Measurements from ENCODE around the gene RAPH1.

RAPH1 gene

DNA sequence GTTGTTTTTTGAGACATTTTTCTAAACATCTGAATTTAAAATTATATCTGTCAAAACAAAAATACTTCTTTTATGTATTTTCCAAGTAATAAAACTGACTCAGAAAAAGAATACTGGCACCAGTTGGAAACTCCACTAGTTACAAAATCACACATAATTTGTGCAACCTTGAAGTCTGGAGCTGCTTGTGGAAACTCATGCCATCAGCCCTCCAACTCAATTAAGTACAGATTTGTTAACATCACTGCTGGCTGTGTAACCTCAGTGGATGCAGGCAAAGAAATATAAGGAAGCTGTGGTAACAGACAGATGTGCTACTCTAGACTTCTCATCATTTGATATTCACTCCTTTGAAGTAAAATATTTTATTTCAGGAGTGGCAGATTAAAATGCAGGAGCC lies 30.0 kb upstream of the RAPH1 start:
- TF ChIP-seq, protein P1, sequence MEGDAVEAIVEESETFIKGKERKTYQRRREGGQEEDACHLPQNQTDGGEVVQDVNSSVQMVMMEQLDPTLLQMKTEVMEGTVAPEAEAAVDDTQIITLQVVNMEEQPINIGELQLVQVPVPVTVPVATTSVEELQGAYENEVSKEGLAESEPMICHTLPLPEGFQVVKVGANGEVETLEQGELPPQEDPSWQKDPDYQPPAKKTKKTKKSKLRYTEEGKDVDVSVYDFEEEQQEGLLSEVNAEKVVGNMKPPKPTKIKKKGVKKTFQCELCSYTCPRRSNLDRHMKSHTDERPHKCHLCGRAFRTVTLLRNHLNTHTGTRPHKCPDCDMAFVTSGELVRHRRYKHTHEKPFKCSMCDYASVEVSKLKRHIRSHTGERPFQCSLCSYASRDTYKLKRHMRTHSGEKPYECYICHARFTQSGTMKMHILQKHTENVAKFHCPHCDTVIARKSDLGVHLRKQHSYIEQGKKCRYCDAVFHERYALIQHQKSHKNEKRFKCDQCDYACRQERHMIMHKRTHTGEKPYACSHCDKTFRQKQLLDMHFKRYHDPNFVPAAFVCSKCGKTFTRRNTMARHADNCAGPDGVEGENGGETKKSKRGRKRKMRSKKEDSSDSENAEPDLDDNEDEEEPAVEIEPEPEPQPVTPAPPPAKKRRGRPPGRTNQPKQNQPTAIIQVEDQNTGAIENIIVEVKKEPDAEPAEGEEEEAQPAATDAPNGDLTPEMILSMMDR (IDR thresholded peaks at IDR 0.05; ENCODE audit: insufficient read depth, missing control alignments): no peak
- FAIRE-seq: no peak
- no peak for DNase-seq (ENCODE audit: insufficient read length, low spot score)

DNA sequence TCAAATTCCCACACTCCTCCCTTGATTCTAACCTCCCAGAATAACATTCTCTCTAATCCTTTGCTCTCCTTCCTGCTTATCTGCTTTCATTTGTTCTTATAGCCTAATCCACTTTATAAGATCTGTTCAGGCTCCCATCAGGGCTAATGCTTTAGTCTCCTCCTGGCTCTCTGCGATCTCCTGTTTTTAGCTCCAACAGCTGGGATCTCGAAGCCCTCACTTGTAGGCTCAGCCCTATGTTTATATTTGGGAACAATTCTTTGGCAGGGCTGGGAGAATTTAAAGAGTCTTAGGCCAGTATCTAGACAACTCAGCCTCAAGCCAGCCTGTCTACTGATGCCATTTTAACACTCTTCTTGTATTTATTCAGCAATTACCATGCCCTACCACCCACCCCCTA lies 27.2 kb upstream of the RAPH1 start:
- TF ChIP-seq, protein P1 (IDR thresholded peaks at IDR 0.05; ENCODE audit: insufficient read depth, missing control alignments): no peak
- FAIRE-seq (peak; percentile 84), DNase-seq (ENCODE audit: insufficient read length, low spot score) (peak; percentile 41)

DNA sequence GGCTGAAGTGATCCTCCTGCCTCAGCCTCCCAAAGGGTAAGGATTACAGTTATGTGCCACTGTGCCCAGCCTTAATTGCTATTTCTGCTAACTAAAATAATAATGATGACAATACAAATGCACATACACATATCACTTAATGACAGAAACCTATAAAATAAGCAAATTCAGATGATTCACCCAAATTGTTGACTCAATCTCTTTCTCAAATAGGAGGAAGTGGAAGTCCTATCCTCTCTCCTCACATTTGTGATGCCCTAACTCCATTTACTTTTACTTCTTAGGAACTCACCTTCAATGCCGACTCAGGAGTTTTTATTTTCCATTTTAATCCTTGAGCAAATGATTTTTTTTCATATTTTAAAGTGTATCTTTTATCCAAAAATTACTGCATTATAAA lies 24.5 kb upstream of the RAPH1 start:
- FAIRE-seq (no peak), DNase-seq (ENCODE audit: insufficient read length, low spot score) (no peak)
- TF ChIP-seq, protein P1 (IDR thresholded peaks at IDR 0.05; ENCODE audit: insufficient read depth, missing control alignments): no peak

DNA sequence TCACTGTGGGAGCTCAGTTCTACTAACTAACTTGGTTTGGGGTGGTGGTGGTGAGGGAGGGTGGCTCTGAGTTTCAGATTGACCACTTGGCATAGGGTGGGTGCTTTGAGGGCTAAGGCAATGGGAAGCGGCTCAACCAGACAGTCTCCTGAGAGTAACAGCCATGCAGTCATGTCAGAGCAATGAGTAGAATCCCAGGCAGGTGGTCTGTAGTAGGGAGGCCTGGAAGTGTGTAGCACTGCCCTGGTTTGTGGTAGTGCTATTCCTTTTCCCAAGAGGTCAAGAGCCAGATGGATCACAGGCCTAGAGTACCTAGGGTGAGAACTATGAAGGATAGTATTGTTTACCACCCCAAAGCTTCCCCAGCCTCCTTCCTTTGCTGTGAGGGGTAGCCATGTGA lies 18.7 kb upstream of the RAPH1 start:
- TF ChIP-seq, protein P1 (IDR thresholded peaks at IDR 0.05; ENCODE audit: insufficient read depth, missing control alignments): no peak
- FAIRE-seq: no peak
- DNase-seq (ENCODE audit: insufficient read length, low spot score): no peak

DNA sequence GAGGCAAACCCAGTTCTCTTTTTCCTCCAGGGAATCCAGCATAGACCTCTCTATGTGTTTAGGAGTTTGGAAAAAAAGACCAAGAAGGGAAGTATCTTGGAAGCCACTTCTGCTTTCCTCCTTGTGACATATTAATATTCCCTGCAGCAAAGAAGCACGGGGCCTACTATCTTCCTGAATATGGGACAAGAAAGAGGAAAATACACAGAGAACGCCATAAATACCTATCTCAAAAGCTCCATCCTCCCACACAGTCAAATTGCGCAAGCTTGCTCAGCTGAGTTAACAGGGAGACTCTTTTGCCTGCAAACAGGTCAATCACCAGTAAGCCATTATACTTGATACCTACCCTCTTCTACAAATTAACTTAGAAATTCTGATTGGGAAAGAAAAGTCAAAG lies 16.7 kb upstream of the RAPH1 start:
- no peak for DNase-seq (ENCODE audit: insufficient read length, low spot score)
- FAIRE-seq: no peak

DNA sequence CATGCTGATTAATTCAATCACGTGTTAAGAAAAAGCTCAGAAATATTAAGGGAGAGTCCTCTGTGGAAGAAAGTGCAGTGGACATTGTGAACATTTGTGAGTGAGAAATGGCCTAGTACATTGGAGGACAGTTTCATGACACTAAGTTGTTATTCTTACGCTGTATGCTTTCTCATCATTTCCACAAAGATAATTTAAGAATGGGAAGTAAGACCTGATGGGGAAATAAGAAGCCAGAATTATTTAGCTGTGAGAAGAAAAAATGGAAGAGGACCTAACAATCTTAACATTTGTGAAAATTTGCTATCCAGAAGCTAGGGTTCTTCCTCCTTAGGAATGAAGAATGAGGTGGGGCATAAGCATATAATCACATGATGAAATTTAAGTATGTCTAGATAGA lies 15.2 kb upstream of the RAPH1 start:
- DNase-seq (ENCODE audit: insufficient read length, low spot score) (no peak), FAIRE-seq (no peak)
- TF ChIP-seq, protein P1 (IDR thresholded peaks at IDR 0.05; ENCODE audit: insufficient read depth, missing control alignments): no peak

More for the DNA sequence above, 16.7 kb upstream of the RAPH1 start:
- TF ChIP-seq, protein P1 (IDR thresholded peaks at IDR 0.05; ENCODE audit: insufficient read depth, missing control alignments): no peak

DNA sequence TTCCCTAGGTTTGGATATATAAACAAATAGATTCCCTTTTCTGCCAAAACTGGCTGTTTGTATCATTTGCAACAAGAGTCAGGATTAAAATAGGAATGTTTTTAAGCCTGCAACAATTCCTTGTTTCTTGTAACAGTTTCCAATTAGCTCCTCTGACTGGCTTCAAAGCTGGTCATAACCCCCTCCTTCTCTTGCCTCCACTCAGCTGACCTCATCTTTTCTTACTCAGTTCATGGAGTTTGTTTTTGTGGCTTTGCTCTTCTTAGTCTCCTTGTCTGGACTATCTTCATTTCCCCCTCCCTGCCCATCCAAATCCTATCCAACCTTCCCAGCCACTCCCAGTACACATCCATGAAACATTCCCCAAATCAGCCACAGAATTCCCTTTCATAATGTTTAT lies 14.3 kb upstream of the RAPH1 start:
- FAIRE-seq: no peak
- TF ChIP-seq, protein P1 (IDR thresholded peaks at IDR 0.05; ENCODE audit: insufficient read depth, missing control alignments): no peak
- DNase-seq (ENCODE audit: insufficient read length, low spot score): no peak

Data from D721Med (cell line).